ACHN (cell line): Measurements from ENCODE around the gene RANBP3L.
"Not testable (repeated sequence)": the region's sequence is repeated elsewhere in the genome, so short reads cannot be mapped to it uniquely, and the experiment has no call there.

Experiments used
- DNase-seq: peaks from one replicate; pipeline ENCODE4 v3.0.0-alpha.2; 2015
- in situ Hi-C: cut with HindIII; loops from 2 replicates; pipeline ENCODE4 v1.10.0; 2017; ENCODE audit warnings: low sequenced_read_pairs, low pct_ligation_motif_present, low pct_unique_long_range_greater_than_20kb

RANBP3L gene

GRCh38 chr5:36298552-36298951 lies 3.1 kb downstream of the RANBP3L start:
- in situ Hi-C loops: no loop called here
- DNase-seq: no peak

- DNase-seq: no peak
- in situ Hi-C loops: no loop called here
These were observed 4.0 kb downstream of the RANBP3L start for GRCh38 chr5:36297653-36298052.

GRCh38 chr5:36285837-36286615 lies 15.7 kb downstream of the RANBP3L start:
- no peak for DNase-seq
- in situ Hi-C loops: no loop called here

GRCh38 chr5:36283775-36284174 lies 17.9 kb downstream of the RANBP3L start:
- in situ Hi-C loops, DNase-seq: not testable (repeated sequence)

- no peak for DNase-seq
- in situ Hi-C loops: no loop called here
These were observed 20.1 kb downstream of the RANBP3L start for GRCh38 chr5:36281626-36282025.

- DNase-seq: no peak
- in situ Hi-C loops: no loop called here
These were observed 22.5 kb downstream of the RANBP3L start for GRCh38 chr5:36279054-36279698.

- no peak for DNase-seq
- in situ Hi-C loops: no loop called here
These were observed 24.1 kb downstream of the RANBP3L start for GRCh38 chr5:36277521-36278176.

GRCh38 chr5:36276864-36277263 lies 24.8 kb downstream of the RANBP3L start:
- no peak for DNase-seq
- in situ Hi-C loops: no loop called here

- no peak for DNase-seq
- in situ Hi-C loops: no loop called here
These were observed 27.7 kb downstream of the RANBP3L start for GRCh38 chr5:36273809-36274526.

- no peak for DNase-seq
These were observed 29.5 kb downstream of the RANBP3L start for GRCh38 chr5:36272136-36272690.

GRCh38 chr5:36270876-36271575 lies 30.7 kb downstream of the RANBP3L start:
- in situ Hi-C loops: no loop called here
- no peak for DNase-seq

More at GRCh38 chr5:36272136-36272690, 29.5 kb downstream of the RANBP3L start:
- in situ Hi-C loops: no loop called here

- DNase-seq: no peak
- in situ Hi-C loops: no loop called here
These were observed 31.5 kb downstream of the RANBP3L start for GRCh38 chr5:36270175-36270574.

GRCh38 chr5:36269478-36269877 lies 32.2 kb downstream of the RANBP3L start:
- in situ Hi-C loops: no loop called here
- DNase-seq: no peak

- in situ Hi-C loops: no loop called here
- no peak for DNase-seq
These were observed 33.8 kb downstream of the RANBP3L start for GRCh38 chr5:36267905-36268304.

- no peak for DNase-seq
- in situ Hi-C loops: no loop called here
These were observed 37.4 kb downstream of the RANBP3L start for GRCh38 chr5:36264202-36264760.

GRCh38 chr5:36261186-36261585 lies 40.5 kb downstream of the RANBP3L start:
- in situ Hi-C loops: no loop called here
- DNase-seq: no peak

- DNase-seq: no peak
- in situ Hi-C loops: no loop called here
These were observed 48.1 kb downstream of the RANBP3L start for GRCh38 chr5:36253575-36253974.
